HG03135 (cell line): ENCODE measurements around the gene EIF2S2.

Experiments used
- ATAC-seq: cut with Tn5 transposase; IDR thresholded peaks from one replicate; pipeline ENCODE4 v1.9.1; 2021; ENCODE audit warnings: mild to moderate bottlenecking, moderate library complexity; ENCODE audit not compliant: unreplicated experiment

EIF2S2 gene

GRCh38 chr20:34066476-34067090 is 45.5 kb downstream of the EIF2S2 start:
- no peak for ATAC-seq

GRCh38 chr20:34065260-34065659 is 46.8 kb downstream of the EIF2S2 start:
- ATAC-seq, result no peak

- no peak for ATAC-seq
These were observed 47.8 kb downstream of the EIF2S2 start for GRCh38 chr20:34064286-34064685.

GRCh38 chr20:34062570-34063482 is 49.2 kb downstream of the EIF2S2 start:
- ATAC-seq, result no peak

- no peak for ATAC-seq
These were observed 50.3 kb downstream of the EIF2S2 start for GRCh38 chr20:34061695-34062094.

GRCh38 chr20:34060970-34061369 is 51.1 kb downstream of the EIF2S2 start:
- ATAC-seq, result no peak

- no peak for ATAC-seq
These were observed 53.2 kb downstream of the EIF2S2 start for GRCh38 chr20:34058831-34059230.

- no peak for ATAC-seq
These were observed 56.8 kb downstream of the EIF2S2 start for GRCh38 chr20:34055290-34055689.

- ATAC-seq, result no peak
These were observed 59.6 kb downstream of the EIF2S2 start for GRCh38 chr20:34052414-34052813.

GRCh38 chr20:34049897-34050695 is 61.9 kb downstream of the EIF2S2 start:
- no peak for ATAC-seq

GRCh38 chr20:34049389-34049788 is 62.7 kb downstream of the EIF2S2 start:
- ATAC-seq, result no peak

GRCh38 chr20:34047917-34048316 is 64.1 kb downstream of the EIF2S2 start:
- no peak for ATAC-seq

GRCh38 chr20:34047010-34047687 is 64.9 kb downstream of the EIF2S2 start:
- no peak for ATAC-seq

GRCh38 chr20:34045930-34046725 is 65.9 kb downstream of the EIF2S2 start:
- no peak for ATAC-seq

- no peak for ATAC-seq
These were observed 66.7 kb downstream of the EIF2S2 start for GRCh38 chr20:34045294-34045693.

- no peak for ATAC-seq
These were observed 69.0 kb downstream of the EIF2S2 start for GRCh38 chr20:34043025-34043424.

- ATAC-seq, result no peak
These were observed 69.8 kb downstream of the EIF2S2 start for GRCh38 chr20:34042262-34042661.

- ATAC-seq, result no peak
These were observed 70.8 kb downstream of the EIF2S2 start for GRCh38 chr20:34041226-34041625.

- no peak for ATAC-seq
These were observed 71.6 kb downstream of the EIF2S2 start for GRCh38 chr20:34040300-34040995.
